ENCODE measurements around the gene FKBP9. TPM values are rescaled to one million over a fixed set of nuclear protein-coding genes. Genes with fewer than 3 reads are reported as not detected.
"Not testable (repeated sequence)": the region's sequence is repeated elsewhere in the genome, so short reads cannot be mapped to it uniquely, and the experiment has no call there.

Gene FKBP9
- total RNA-seq, 1 donor: 7.3 TPM

DNA sequence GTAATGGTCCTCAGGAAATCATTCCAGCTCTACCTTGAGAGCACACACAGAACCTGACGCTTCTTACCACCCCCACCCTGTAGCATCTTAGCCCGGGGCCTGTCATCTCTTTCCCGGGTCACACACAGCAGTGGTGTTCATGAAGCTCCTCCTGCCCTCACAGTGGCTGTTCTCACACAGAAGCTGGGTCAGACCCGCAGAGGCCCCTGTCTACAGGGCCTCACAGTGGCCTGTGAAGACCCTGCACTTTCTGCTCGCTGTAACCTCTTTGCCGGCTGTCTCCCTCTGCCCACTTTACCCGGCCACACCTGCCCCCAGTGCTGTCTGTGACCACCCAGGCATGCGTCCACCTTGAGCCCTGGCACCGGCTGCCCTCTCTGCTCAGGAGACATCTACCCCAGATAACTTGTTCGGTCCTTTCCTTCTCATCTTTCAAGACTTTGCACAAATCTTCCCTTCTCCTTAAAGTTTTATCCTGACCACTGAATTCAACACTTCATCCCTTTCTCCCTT, 46.9 kb downstream of the FKBP9 start:
- not testable (repeated sequence) for DNase-seq (ENCODE audit: low read depth in 2 of 3, low spot score in 2 of 3)

DNA sequence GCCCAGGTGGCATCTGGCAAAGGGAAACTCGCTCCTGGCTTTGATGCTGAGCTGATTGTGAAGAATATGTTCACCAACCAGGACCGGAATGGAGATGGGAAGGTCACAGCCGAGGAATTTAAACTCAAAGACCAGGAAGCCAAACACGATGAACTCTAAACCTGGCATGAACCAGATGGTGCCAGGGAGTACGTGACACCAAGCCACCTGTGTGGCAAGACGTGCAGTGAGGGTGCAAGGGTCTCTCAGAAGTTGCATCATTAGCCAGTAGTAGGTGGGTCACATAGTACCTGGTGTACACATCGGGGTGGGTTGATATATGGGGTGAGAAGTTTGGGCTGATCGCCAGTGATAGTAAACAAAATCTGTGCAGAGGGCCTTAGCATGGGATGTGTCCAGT, 48.0 kb downstream of the FKBP9 start:
- DNase-seq (ENCODE audit: low read depth in 2 of 3, low spot score in 2 of 3): not testable (repeated sequence)

DNA sequence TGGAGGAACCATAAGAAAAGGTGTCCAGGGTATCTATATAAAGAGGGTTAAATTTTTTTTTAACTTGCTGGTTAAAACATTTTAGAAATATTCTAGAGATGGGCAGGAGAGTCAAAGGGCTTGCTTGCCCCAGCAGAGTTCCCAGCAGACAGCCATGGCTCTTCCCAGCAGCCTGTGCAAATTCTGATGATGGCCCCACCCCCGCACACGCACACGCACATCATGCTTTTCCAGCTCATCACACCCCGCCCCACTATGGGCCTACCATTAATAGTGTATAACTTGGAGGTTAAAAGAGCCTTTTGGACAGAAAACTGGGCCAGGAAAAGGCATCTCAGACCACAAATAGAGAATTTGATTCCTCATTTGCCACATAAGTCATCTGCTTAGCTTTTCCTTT, 48.5 kb downstream of the FKBP9 start:
- DNase-seq (ENCODE audit: low read depth in 2 of 3, low spot score in 2 of 3): not testable (repeated sequence)

DNA sequence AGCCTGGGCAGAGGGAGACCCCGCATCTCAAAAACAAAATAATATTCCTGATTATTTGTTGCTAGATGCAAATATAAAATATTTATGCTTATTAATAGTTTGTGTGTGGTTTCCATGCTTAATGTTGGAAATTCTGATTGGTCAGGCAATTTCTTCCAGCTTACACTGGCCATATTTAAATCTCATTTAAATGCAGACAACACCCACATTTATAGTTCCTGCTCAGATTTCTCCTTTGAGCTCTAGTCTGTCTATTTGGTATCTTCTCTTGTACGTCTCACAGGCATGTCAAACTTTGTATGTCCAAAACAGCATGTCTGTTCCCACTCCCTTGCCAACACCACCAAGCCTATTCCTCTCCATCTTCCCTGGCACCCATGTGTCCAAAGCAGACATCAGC, 52.5 kb downstream of the FKBP9 start:
- DNase-seq (ENCODE audit: low read depth in 2 of 3, low spot score in 2 of 3): no peak

DNA sequence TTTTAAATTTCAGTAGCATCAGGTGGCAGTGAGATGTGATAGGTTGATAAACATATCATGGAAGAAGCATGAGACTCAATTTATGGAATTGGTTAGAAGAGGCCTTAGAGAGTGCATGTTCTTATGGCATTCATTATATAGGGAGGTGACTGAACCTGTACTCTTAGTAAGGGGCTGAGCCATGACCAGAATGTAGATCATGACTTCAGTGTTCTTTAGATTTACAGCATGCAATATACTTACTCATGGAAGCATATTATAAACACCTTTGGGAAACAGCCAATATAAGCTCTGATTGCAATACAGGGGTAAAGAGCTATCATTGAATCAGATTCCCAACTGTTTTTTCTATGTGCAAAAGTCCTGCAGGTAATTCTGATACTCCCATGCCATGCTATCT, 55.1 kb downstream of the FKBP9 start:
- DNase-seq (ENCODE audit: low read depth in 2 of 3, low spot score in 2 of 3): no peak

DNA sequence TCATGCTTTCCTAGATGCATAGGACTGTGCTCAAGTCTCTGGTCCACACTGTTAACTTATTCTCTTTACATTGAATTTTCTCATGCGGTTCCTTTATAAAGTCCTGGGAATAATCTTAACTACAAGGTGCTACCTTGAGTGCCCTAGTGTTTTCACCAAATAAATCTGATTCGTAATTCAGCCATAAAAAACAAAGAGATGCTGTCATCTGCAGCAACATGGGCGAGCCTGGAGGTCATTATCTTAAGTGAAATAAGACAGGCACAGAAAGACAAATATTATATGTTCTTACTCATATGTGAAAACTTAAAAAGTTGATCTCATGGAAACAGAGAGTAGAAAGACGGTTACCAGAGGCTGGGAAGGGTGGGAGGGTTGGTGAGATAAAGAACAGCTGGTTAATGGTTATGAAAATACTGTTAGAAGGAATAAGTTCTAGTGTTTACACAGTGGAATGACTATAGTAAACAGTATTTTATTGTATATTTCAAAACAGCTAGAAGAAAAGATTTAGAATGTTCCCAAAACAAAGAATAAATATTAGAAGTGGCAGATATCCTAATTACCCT, 67.0 kb downstream of the FKBP9 start:
- DNase-seq (ENCODE audit: low read depth in 2 of 3, low spot score in 2 of 3): no peak

DNA sequence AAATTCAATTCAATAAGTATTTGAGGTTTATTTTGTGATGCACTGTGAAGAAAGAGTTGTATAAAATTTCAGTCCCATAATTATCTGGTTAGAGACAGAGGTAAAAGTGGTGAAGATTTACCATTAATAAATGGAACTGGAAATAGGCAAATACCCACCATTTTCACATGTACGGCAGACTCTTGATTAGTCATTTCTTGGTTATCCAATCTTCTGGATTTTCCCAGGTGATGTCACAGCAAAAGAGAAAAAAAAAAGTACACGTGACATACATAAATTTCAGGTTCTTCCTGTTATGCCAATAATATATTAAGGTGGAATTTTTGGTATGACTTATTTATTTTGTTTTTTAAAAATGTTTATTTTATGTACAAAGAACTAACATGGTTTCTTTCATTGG, 78.5 kb downstream of the FKBP9 start:
- DNase-seq (ENCODE audit: low read depth in 2 of 3, low spot score in 2 of 3): no peak

DNA sequence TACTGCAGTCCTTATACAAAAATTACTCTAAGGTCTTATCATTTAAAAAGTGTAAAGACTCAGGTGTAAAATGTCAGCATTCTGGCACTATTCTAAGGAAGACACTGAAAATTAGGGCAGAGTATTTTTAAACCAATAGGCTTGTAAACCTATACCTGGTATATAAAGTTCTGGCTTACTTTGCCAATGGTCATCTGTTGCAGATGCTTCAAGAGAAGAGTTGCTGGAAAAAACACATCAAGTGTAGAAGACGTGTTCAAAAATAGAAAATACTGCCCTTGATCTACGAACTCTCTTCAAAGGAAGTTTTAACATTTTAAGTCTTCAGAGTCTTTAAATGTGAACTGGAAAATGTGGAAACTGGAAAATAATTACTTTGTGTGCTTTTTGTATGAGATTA, 81.4 kb downstream of the FKBP9 start:
- DNase-seq (ENCODE audit: low read depth in 2 of 3, low spot score in 2 of 3): no peak

DNA sequence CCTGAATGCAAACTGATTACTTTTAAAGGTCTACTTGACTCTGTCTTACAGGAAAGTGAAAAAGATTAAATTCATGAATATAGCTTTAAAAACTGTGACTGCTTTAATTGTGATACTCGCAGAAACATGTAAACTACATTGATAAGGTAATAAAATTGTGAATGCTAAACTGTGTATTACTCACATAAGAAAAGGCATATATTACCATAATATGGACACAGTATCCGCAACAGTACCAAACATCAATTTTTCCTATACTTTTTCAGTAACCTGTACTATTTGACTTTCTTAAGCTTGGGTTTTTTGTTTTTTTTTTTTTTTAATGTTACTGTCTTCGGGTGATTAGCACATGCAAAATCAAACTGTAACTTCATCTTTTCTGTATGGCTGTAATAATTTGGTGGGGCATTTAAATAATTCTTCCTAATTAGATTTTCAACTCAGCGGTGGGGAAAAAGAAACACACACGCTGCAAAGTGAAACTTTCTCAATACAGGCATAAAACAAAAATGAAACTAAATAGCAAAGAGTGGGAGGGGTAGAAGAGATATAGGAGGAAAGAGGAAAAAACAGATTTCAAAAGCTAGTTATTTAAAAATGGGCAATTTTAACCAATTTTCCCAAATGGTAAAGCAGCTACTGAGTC, 82.1 kb downstream of the FKBP9 start:
- peak in 1 of 3 donors; percentile 38 for DNase-seq (ENCODE audit: low read depth in 2 of 3, low spot score in 2 of 3)

DNA sequence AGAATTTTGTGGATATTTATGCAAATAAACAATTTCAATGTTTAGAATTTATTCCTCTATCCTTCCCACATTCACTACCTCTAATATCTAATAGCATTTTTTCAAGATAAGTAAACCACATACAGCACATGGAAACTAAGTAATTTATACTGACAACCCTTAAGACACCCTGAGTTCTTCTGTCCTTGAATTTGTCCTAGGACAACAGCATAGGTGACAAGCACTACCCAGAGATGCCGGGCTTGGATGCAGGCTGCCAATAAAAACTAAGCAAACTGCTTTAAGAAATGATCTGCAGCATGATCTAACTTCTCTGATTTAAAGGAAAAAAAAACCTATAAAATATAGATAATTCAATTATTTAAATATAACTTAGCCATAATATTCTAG, 82.7 kb downstream of the FKBP9 start:
- no peak for DNase-seq (ENCODE audit: low read depth in 2 of 3, low spot score in 2 of 3)

DNA sequence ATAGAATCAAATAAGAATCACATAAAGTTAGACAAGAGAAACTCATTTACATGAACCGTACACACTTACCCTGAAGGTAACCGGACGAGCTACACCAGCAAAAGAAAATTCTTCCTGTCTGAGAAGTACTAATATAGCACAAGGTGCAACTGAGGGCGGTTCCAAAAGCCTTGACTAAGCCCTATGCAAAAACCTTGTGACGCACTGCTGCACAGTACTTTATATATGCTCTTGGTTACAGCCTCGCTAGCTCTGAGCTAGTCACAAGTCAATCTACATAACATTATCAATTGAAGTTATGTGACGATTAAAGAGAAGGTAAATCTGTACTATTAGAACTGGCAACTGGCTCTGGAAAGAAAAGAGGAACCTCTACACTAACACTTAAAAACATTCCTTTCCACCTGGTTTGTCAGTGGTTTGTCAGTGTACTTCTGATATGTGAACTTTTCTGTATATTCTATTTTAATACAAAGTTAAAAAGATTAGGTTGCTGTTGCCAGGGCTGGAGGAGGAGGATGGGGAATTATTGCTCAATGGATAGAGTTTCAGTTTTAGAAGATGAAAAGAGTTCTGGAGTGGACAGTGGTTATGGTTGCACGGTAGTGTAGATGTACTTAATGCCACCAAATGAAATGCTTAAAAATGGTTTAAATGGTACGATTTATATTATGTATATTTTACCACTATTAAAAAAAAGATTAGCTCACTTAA, 83.7 kb downstream of the FKBP9 start:
- DNase-seq (ENCODE audit: low read depth in 2 of 3, low spot score in 2 of 3): peak; percentile 41 to 61 (median 43)

DNA sequence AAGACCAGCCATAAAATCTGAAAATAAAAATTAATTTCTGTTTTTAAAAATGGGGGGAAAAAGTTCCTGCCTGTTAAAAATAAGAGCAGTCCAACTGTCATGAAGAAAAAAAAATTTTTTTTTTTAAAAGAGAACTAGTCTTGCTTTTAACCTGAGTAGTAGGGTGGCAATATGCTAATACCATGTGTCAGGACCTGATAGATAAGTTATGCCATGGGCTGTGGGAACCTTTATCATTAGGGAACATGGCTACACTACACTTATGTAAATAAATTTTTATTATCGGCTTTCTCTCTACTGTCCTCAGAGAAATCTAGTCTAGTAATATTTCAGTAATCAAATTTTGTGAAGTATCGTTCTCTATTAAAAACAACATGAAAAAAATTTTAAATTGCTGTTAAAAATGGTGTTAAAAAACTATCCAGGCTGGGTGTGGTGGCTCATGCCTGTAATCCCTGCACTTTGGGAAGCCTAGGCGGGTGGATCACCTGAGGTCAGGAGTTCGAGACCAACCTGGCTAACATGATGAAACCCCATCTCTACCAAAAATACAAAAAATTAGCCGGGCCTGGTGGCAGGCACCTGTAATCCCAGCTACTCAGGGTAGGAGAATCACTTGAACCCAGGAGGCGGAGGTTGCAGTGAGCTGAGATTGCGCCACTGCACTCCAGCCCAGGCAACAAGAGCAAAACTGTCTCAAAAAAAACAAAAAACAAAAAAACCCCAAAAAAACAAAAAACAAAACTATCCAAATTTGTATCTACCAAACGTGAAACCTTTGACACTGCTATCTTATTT, 84.6 kb downstream of the FKBP9 start:
- peak in 1 of 3 donors; percentile 16 for DNase-seq (ENCODE audit: low read depth in 2 of 3, low spot score in 2 of 3)

DNA sequence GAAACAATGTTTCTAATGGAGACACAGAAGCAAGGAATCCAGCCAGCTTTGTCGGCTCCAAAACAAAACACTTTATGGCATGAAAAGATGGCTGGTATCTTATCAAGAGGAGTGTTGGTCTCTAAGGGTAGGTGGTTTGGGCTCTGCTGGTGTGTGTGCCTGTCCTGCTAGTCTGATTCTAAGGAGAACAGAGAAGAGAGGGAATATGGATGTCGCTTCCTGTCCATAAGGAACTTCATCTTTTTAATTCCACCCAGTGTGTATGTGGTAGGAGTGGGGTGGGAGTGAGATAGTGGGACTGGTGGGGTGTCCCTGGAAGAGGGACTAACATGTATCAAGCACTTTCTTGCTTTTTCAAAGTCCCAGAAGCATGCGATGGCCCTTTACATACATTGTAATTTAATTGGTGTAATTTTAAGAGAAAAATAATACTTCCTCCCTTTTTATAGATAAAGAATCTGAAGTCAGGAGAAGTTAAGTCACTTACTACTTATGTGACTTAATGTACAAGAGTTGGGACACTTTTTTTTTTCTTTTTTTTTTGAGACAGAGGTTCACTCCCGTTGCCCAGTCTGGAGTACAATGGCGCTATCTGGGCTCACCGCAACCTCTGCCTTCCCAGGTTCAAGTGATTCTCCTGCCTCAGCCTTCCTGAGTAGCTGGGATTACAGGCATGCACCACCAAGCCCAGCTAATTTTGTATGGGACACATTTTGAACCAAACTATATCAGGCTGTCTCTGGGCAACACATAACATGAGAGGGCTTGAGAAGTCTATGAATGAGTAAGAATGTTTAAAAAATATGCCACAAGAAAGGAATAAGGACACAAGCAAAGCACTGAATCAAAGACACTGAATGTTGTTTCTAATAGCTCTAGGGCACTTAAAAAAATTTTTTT, 86.5 kb downstream of the FKBP9 start:
- no peak for DNase-seq (ENCODE audit: low read depth in 2 of 3, low spot score in 2 of 3)

DNA sequence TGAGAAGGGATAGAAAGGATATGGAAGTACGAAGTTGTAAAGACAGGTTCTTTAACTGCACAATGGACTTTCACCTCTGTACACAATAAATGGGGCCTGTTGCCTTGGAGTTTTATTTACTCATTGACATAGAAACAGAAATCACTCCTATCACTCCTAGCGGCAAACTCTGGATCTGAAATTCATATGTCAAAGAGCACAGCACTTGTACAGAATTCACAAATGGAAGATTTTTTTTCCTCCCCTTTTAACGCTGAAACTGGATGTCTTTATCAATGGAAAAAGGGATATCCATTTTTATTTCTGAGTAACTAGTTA, 87.1 kb downstream of the FKBP9 start:
- DNase-seq (ENCODE audit: low read depth in 2 of 3, low spot score in 2 of 3): no peak

DNA sequence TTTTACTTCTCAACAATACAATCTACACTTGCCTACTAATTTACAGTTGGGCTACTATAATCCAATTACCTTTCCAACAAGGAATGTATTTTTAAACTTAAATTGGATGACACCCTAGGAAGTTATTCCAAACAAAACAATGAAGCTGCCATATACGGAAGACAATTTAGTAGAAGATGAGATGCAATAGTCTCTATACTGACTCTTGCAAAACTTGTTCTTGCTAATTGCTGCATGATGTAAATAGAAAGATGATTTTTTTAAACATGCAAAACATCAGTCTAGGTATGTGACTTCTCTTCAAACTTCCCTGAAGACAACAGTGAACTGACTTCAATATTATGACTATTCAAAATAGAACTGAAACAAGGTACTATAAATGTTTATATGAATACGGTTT, 87.7 kb downstream of the FKBP9 start:
- no peak for DNase-seq (ENCODE audit: low read depth in 2 of 3, low spot score in 2 of 3)

DNA sequence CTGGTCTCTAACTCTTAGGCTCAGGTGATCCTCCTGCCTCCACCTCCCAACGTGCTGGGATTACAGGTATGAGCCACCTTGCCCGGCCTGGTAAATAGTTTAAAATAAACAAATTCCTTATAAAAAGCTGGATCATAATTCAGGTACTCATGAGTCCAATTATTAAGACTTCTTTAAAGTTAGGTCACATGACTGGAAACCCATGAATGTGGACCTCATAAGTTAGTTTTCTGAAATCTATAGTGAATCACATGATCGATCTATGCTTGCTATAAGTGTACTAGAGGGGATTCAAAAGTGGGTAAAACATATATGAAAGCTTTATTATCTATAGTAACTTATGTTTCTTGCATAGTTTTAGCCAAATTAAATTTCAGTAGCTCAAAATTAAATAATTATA, 91.0 kb downstream of the FKBP9 start:
- no peak for DNase-seq (ENCODE audit: low read depth in 2 of 3, low spot score in 2 of 3)

DNA sequence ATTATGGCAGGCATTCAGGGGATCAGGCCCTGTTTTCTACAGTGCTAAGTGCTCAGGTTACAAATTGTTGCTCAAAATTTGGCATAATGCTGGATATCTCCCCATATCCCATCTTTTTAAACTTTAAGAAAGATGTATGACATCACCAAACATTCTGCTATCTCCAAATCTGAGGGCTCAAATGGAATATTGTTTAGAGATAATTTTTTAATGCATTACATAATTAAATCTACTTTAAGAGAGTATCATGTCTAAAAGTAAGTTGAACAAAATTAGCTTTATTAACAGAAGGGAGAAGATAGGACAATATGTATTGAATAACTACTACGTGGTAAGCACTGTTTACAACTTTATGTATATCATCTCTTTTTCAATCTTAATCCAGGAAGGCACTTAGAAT, 91.5 kb downstream of the FKBP9 start:
- DNase-seq (ENCODE audit: low read depth in 2 of 3, low spot score in 2 of 3): no peak

DNA sequence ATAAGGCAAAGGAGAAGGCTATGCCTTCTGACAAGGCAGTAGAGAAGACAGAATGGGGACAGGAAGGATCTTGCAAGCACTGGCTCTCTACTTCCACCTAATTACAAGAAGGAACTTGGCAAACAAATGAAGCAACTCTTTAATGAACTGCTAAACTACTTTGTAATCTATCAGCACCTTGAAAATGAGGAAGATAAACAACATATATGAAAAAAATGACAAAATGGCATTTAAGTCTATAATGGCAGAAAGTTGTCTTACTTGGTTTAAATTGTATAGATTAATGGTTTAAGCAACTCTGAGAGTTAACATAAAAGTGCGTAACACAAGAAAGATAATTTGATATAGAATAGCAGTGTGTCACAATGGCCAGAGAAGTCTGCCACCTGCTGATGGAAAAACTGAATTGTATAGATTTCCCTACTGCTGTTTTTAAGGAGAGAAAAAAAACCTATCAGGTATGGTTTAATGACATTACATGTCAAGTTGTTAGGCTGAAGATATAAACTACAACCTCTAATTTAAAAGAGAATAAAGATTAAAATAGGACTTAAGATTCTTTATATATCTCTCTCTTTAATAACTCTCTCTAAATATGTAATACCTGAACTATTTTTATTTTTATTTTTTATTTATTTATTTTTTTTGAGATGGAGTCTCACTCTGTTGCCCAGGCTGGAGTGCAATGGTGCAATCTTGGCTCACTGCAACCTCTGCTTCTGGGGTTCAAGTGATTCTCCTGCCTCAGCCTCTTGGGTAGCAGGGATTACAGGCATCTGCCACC, 93.5 kb downstream of the FKBP9 start:
- DNase-seq (ENCODE audit: low read depth in 2 of 3, low spot score in 2 of 3): peak in 2 of 3 donors; percentile 68 to 71

DNA sequence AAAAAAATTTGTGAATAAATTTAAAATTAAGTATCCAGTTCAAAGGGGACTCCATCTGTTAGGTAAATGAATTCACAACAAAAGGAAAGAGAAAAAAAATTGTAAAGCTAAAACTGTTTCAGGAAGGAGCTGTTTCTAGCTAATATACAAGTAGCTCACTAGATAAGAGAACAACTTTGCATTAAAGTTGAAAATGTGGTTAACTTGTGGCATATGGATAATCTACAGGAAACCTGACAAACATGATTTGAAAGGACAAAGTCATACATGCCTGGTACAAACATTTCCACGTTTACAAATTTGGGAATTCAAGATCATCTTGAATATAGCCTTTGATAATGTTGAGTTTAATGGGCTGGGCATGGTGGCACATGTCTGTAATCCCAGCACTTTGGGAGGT, 96.5 kb downstream of the FKBP9 start:
- peak in 2 of 3 donors; percentile 79 to 88 for DNase-seq (ENCODE audit: low read depth in 2 of 3, low spot score in 2 of 3)

All from hematopoietic multipotent progenitor cell (in vitro differentiated cells).